Measurements from ENCODE around the gene CTSK. TPM values are rescaled to one million over a fixed set of nuclear protein-coding genes. Genes with fewer than 3 reads are reported as not detected.
"Not testable (repeated sequence)": the region's sequence is repeated elsewhere in the genome, so short reads cannot be mapped to it uniquely, and the experiment has no call there.

CTSK gene
- total RNA-seq, 4 donors from 2014 or later = 3.0 to 71.7 (median 38.5) TPM

DNA sequence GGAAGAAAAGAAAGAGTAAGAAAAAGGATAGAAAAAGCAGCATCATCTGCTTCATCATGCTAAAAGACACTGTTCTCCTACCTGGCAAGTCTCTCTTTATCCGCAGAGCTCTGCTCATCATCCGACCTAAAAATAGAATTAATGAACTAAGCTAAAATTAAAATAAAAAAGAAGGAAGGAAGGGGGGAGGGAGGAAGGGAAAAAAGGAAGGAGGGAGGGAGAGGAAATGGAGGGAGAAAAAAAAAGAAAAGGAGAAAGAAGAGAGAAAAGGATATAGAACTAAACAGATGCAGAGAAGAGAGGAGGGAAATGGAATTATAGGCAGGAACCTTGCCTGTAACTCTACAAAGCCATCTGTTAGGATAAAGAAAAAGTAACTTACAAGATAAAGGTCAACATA, 34.3 kb upstream of the CTSK start:
- no peaks in the 10 kb centered on the region for H3K4me1 ChIP-seq
- no peak for TF ChIP-seq POLR2A (IDR thresholded peaks at IDR 0.05)
- TF ChIP-seq, protein P1, sequence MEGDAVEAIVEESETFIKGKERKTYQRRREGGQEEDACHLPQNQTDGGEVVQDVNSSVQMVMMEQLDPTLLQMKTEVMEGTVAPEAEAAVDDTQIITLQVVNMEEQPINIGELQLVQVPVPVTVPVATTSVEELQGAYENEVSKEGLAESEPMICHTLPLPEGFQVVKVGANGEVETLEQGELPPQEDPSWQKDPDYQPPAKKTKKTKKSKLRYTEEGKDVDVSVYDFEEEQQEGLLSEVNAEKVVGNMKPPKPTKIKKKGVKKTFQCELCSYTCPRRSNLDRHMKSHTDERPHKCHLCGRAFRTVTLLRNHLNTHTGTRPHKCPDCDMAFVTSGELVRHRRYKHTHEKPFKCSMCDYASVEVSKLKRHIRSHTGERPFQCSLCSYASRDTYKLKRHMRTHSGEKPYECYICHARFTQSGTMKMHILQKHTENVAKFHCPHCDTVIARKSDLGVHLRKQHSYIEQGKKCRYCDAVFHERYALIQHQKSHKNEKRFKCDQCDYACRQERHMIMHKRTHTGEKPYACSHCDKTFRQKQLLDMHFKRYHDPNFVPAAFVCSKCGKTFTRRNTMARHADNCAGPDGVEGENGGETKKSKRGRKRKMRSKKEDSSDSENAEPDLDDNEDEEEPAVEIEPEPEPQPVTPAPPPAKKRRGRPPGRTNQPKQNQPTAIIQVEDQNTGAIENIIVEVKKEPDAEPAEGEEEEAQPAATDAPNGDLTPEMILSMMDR (IDR thresholded peaks at IDR 0.05) = no peak
- no peaks in the 10 kb centered on the region for H3K9me3 ChIP-seq
- H3K27me3 ChIP-seq = no peaks in the 10 kb centered on the region
- no peak overlapping the region for H3K27ac ChIP-seq
- no peak overlapping the region for H3K4me3 ChIP-seq
- intact Hi-C loops (cut with DNase I) = no loop called here
- DNase-seq = no peak
- H3K36me3 ChIP-seq = peaks cover 5 to 91% (median 9%) of the 10 kb centered on the region in 3 donors
- 61 to 67% methylated on average over 2 of the region's 2 CpGs for WGBS, 2 donors

DNA sequence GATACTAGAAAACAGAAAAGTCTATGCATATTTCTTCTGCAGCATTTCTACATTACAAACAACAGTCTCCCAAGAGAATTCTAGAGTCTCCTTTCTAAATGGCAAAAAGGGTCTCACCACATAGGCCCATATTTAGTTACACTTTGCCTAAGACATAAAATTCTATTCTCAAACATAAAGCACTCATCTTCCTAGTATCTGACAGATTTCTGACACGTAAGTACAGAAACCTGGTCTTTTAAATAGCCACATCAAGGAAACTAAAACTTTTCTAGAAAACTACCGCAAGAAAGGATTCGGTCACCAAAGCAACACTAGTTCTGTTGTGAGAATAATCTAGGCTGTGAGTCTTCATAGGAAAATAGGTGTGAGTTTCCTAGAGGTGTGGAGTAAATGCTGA, 33.6 kb upstream of the CTSK start:
- Histone ChIP-seq H3K27me3 (no peaks in the 10 kb centered on the region), H3K36me3 (peaks cover 5 to 93% (median 9%) of the 10 kb centered on the region in 3 donors), H3K9me3 (no peaks in the 10 kb centered on the region), H3K4me1 (no peaks in the 10 kb centered on the region), H3K4me3 (no peak overlapping the region), H3K27ac (no peak overlapping the region)
- intact Hi-C loops (cut with DNase I) = no loop called here
- 87 to 91% methylated on average over 3 of the region's 3 CpGs for WGBS, 2 donors
- TF ChIP-seq, protein P1 (IDR thresholded peaks at IDR 0.05) = no peak
- TF ChIP-seq POLR2A (IDR thresholded peaks at IDR 0.05) = no peak
- DNase-seq = no peak

DNA sequence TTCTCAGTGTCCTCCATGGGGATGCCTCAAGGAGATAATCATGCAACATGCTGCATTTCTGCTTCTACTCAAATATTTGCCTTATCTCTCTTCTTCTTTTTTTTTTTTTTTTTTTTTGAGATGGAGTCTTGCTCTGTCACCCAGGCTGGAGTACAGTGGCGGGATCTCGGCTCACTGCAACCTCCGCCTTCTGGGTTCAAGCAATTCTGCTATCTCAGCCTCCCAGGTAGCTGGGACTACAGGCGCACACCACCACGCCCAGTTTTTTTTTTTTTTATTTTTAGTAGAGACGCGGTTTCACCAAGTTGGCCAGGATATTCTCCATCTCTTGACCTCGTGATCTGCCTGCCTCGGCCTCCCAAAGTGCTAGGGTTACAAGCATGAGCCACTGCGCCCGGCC, 32.8 kb upstream of the CTSK start:
- H3K36me3 ChIP-seq = peaks cover 5 to 93% (median 6%) of the 10 kb centered on the region in 3 donors
- intact Hi-C loops (cut with DNase I); H3K27me3 ChIP-seq; H3K9me3 ChIP-seq; H3K4me1 ChIP-seq; H3K27ac ChIP-seq; H3K4me3 ChIP-seq; DNase-seq: not testable (repeated sequence)
- 92 to 96% methylated on average over 10 to 11 of the region's 11 CpGs for WGBS, 2 donors

DNA sequence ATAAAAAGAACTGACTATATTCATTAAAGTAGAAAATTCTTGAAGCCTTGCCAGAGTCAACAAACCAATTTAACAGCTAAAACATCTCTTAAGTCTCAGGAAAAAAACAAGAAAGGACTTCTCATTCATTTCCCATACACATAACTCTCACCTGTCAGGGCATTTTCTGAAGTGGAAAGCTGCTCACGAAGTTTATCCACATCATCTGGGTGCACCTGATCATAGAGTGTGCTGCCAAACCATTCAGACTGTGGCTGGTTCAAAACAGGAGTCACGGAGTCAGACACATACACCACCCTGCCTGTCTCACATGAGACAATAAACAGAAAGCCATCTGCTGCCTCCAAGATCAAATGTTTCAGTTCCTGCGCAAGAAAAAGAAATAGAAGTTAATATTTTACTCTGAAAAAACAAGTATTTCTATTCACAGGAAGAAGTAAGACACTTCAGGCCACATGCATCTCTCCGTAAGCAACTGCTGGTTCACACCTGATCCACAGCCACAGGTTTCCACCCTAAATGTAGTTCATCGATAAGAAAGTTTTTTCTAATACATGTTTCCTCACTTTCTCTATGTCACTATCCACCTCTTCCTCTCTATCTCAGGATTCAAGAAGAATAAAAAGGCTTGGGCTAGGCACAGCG, 28.2 kb upstream of the CTSK start:
- WGBS, 2 donors = 62 to 73% methylated on average over 6 of the region's 6 CpGs
- intact Hi-C loops (cut with DNase I) = no loop called here
- Histone ChIP-seq H3K4me1 (no peaks in the 10 kb centered on the region), H3K9me3 (no peaks in the 10 kb centered on the region), H3K27me3 (no peaks in the 10 kb centered on the region), H3K4me3 (no peak overlapping the region), H3K36me3 (peaks cover 5 to 97% (median 11%) of the 10 kb centered on the region in 3 donors), H3K27ac (no peak overlapping the region)
- no peak for DNase-seq
- TF ChIP-seq, protein P1 (IDR thresholded peaks at IDR 0.05) = no peak
- TF ChIP-seq POLR2A (IDR thresholded peaks at IDR 0.05) = no peak

DNA sequence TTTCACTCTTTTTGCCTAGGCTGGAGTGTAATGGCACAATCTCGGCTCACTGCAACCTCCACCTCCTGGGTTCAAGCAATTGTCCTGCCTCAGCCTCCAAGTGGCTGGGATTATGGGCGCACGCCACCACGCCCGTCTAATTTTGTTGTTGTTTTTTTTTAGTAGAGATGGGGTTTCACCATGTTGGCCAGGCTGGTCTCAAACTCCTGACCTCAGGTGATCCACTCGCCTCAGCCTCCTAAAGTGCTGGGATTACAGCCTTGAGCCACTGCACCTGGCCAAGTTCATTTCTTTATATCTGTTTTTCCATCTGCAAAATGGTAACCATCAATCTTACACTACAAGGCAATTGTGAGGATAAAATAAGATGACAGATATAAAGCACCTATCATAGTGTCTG, 25.9 kb upstream of the CTSK start:
- H3K4me3 ChIP-seq; intact Hi-C loops (cut with DNase I); H3K4me1 ChIP-seq; H3K9me3 ChIP-seq; DNase-seq; H3K27me3 ChIP-seq; H3K27ac ChIP-seq: not testable (repeated sequence)
- WGBS, 2 donors = 88 to 95% methylated on average over 6 of the region's 6 CpGs
- peaks cover 0 to 100% (median 14%) of the 10 kb centered on the region in 3 donors for H3K36me3 ChIP-seq

DNA sequence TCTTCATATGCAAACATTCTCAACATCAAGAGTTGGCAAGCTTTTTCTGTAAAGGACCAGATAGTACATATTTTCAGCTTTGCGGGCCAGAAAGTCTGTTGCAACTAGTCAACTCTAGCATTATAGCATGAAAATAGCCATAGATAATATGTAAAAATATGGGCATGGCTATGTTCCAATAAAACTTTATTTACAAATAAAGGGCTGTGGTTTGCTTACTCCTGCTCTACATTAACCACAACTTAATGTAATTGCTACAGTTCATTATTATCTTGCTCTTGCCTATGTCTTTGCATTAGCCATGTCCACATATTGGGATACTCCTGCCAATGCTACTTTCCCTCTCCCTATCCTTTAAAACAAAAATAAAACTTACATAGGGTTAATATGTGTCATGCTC, 24.5 kb upstream of the CTSK start:
- no peak for DNase-seq
- no peaks in the 10 kb centered on the region for H3K9me3 ChIP-seq
- TF ChIP-seq POLR2A (IDR thresholded peaks at IDR 0.05) = no peak
- TF ChIP-seq, protein P1 (IDR thresholded peaks at IDR 0.05) = no peak
- H3K4me1 ChIP-seq = no peaks in the 10 kb centered on the region
- no peaks in the 10 kb centered on the region for H3K27me3 ChIP-seq
- H3K27ac ChIP-seq = no peak overlapping the region
- no peak overlapping the region for H3K4me3 ChIP-seq
- intact Hi-C loops (cut with DNase I) = no loop called here
- peaks cover 0 to 100% (median 24%) of the 10 kb centered on the region in 3 donors for H3K36me3 ChIP-seq
- WGBS, 2 donors = 89 to 96% methylated on average over 1 of the region's 1 CpG

Measured in esophagus squamous epithelium (tissue), 5 donors.